Calu3 (cell line): Measurements from ENCODE around the gene MBTD1. TPM values are rescaled to one million over a fixed set of nuclear protein-coding genes. Genes with fewer than 3 reads are reported as not detected.

Experiments used
- BruUV-seq: library from RNA; stranded (reverse); fragments of 400-500 nt; replicated peaks from 2 replicates; lab custom pipeline; 2021; lab: Mats Ljungman, UMichigan
- CTCF ChIA-PET: fragments of 300-600 bp; sonication (Branson Sonifier 250); formaldehyde crosslinking; loops from one replicate; lab custom pipeline; 2022; ENCODE audit warnings: antibody characterized with exemption; lab: Charles Lee
- DNase-seq: peaks from one replicate; pipeline ENCODE4 v3.0.0; 2022
- H3K27ac Mint-ChIP-seq: one replicate; pipeline ENCODE4 v1.8.0; 2022; ENCODE audit warnings: mixed read lengths; ENCODE audit not compliant: unreplicated experiment
- H3K27me3 Mint-ChIP-seq: one replicate; pipeline ENCODE4 v1.8.0; 2022; ENCODE audit warnings: mixed read lengths; ENCODE audit not compliant: unreplicated experiment
- H3K36me3 Mint-ChIP-seq: one replicate; pipeline ENCODE4 v1.8.0; 2022; ENCODE audit warnings: mild to moderate bottlenecking, moderate library complexity, mixed read lengths; ENCODE audit not compliant: insufficient read depth, unreplicated experiment
- H3K4me1 Mint-ChIP-seq: one replicate; pipeline ENCODE4 v1.8.0; 2022; ENCODE audit warnings: mild to moderate bottlenecking, low read depth, mixed read lengths; ENCODE audit not compliant: unreplicated experiment
- H3K4me3 Mint-ChIP-seq: one replicate; pipeline ENCODE4 v1.8.0; 2022; ENCODE audit warnings: mild to moderate bottlenecking, low read depth, moderate library complexity, mixed read lengths; ENCODE audit not compliant: unreplicated experiment
- H3K9me3 Mint-ChIP-seq: one replicate; pipeline ENCODE4 v1.8.0; 2022; ENCODE audit warnings: low read depth, mixed read lengths; ENCODE audit not compliant: unreplicated experiment
- intact Hi-C: fragments of 100-400 bp; cut with micrococcal nuclease; formaldehyde crosslinking; loops from one replicate; pipeline ENCODE4 v1.10.0; 2022; ENCODE audit not compliant: unreplicated experiment
- total RNA-seq: library from RNA; stranded (reverse); gene quantifications from 2 replicates; pipeline ENCODE4 v1.2.3, GENCODE V29; 2022
- TF ChIP-seq, protein P1 (sequence below): fragments of 200-600 bp; IDR thresholded peaks from one replicate; pipeline ENCODE4 v1.8.0; 2022; ENCODE audit warnings: antibody characterized with exemption; ENCODE audit not compliant: unreplicated experiment

The MBTD1 gene
- total RNA-seq, 1 experiment from 2014 or later: 38.4 TPM

DNA sequence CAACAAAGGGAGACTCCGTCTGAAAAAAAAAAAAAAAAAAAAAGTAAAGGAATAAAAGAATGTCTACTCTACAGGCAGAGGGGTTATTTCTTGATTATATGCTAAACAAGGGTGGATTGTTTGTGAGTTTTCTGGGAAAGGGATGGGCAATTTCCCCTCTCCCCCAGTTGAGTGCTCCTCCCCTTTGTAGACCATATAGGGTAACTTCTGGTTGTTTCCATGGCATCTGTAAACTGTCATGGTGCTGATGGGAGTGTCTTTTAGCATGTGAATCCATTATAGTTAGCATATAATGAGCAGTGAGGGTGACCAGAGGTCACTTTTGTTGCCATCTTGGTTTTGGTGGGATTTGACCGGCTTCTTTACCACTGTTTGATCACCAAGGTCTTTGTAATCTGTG, 110.7 kb downstream of the MBTD1 start:
- H3K9me3 Mint-ChIP-seq: no peaks in the 10 kb centered on the region
- no peak overlapping the region for H3K27ac Mint-ChIP-seq
- no peaks in the 10 kb centered on the region for H3K36me3 Mint-ChIP-seq
- H3K4me3 Mint-ChIP-seq: no peak overlapping the region
- TF ChIP-seq, protein P1, sequence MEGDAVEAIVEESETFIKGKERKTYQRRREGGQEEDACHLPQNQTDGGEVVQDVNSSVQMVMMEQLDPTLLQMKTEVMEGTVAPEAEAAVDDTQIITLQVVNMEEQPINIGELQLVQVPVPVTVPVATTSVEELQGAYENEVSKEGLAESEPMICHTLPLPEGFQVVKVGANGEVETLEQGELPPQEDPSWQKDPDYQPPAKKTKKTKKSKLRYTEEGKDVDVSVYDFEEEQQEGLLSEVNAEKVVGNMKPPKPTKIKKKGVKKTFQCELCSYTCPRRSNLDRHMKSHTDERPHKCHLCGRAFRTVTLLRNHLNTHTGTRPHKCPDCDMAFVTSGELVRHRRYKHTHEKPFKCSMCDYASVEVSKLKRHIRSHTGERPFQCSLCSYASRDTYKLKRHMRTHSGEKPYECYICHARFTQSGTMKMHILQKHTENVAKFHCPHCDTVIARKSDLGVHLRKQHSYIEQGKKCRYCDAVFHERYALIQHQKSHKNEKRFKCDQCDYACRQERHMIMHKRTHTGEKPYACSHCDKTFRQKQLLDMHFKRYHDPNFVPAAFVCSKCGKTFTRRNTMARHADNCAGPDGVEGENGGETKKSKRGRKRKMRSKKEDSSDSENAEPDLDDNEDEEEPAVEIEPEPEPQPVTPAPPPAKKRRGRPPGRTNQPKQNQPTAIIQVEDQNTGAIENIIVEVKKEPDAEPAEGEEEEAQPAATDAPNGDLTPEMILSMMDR: no peak
- CTCF ChIA-PET: interaction anchor here (0.7 kb wide), 2 partner anchors 153 to 175 kb away, joined by 3 read pairs; no protein-coding TSS in a partner anchor
- BruUV-seq: no TSS peak
- H3K4me1 Mint-ChIP-seq: peaks cover 21% of the 10 kb centered on the region
- DNase-seq: no peak
- intact Hi-C loops: no loop called here
- no peaks in the 10 kb centered on the region for H3K27me3 Mint-ChIP-seq

DNA sequence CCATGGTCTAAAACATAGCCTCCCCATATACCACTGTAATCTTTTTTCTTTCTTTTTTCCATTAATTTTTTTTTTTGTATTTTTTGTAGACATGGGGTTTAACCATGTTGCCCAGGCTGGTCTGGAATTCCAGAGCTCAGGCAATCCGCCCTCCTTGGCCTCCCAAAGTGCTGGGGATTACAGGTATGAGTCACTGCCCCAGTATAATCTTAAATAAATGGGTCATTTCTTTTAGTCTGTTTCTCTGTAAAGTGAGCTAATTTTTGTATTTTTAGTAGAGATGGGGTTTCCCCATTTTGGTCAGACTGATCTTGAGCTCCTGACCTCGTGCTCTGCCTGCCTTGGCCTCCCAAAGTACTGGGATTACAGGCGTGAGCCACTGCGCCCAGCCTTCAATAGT, 112.2 kb downstream of the MBTD1 start:
- TF ChIP-seq, protein P1: no peak
- H3K4me1 Mint-ChIP-seq: peaks cover 24% of the 10 kb centered on the region
- H3K9me3 Mint-ChIP-seq: no peaks in the 10 kb centered on the region
- CTCF ChIA-PET: interaction anchor here (0.6 to 0.9 kb wide), 2 partner anchors 23 to 27 kb away, joined by 3 to 7 read pairs; partner anchors contain the start of gene SPAG9
- BruUV-seq: no TSS peak
- DNase-seq: no peak
- H3K27me3 Mint-ChIP-seq: no peaks in the 10 kb centered on the region
- H3K36me3 Mint-ChIP-seq: no peaks in the 10 kb centered on the region
- no peak overlapping the region for H3K27ac Mint-ChIP-seq
- intact Hi-C loops: no loop called here
- H3K4me3 Mint-ChIP-seq: no peak overlapping the region

DNA sequence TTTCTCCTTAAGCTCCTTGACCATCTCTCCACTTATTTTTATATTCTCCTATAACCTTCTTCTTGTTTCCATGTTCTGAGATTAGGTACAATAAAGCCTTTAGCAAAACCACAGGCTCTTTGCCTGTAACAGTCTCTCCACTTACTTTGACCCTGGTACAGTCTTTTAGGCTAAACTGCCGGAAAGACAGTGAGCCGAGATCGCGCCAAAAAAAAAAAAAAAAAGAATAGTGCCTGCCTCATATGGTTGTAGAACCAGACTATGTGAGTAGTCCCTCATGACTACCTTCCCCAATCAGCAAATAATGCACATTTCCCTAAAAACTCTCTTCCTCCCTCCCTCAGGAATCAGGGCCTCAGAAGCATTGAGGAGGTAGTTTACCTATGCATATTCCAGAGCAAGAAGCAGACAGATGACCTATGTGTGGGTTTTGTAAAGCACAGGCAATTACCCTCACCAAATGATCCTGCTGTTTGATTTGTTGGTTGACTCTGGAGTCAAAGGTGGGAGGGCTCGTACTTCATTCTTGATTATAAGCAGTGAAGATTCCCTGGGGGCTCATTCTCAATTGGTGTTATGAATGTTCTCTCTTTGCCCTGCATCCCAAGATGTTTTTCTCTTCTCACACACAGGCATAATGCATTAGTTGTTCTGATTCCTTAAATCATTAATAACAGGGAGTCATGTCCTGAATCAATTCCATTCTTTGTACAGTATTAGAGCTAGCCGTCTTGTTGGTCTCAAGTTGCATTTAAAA, 115.4 kb downstream of the MBTD1 start:
- H3K4me3 Mint-ChIP-seq: no peak overlapping the region
- BruUV-seq: no TSS peak
- no peak for DNase-seq
- H3K9me3 Mint-ChIP-seq: no peaks in the 10 kb centered on the region
- no peaks in the 10 kb centered on the region for H3K36me3 Mint-ChIP-seq
- H3K4me1 Mint-ChIP-seq: peaks cover 24% of the 10 kb centered on the region
- H3K27me3 Mint-ChIP-seq: no peaks in the 10 kb centered on the region
- CTCF ChIA-PET: interaction anchor here (0.6 to 0.7 kb wide), 4 partner anchors 11 to 191 kb away, joined by 3 to 6 read pairs (median 4); no protein-coding TSS in a partner anchor
- H3K27ac Mint-ChIP-seq: peak overlapping the region; percentile 5
- TF ChIP-seq, protein P1: no peak
- intact Hi-C loops: no loop called here

DNA sequence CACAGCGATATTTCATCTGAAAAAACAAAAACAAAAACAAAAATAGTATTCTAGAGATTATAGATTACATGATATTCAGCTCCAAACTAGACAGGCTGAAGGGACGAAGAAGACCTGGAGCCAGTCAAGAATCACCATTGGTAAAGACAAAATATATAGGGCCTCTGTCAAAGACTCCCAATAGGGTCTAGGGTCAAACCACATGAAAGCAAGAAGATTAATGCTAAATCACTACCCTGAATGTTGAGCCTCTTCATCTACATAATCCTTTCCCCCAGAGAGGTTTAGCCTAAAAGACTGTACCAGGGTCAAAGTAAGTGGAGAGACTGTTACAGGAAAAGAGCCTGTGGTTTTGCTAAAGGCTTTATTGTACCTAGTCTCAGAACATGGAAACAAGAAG, 117.3 kb downstream of the MBTD1 start:
- no peak overlapping the region for H3K27ac Mint-ChIP-seq
- CTCF ChIA-PET: no interaction called here
- H3K27me3 Mint-ChIP-seq: no peaks in the 10 kb centered on the region
- TF ChIP-seq, protein P1: no peak
- no peak overlapping the region for H3K4me3 Mint-ChIP-seq
- H3K4me1 Mint-ChIP-seq: peaks cover 20% of the 10 kb centered on the region
- no peaks in the 10 kb centered on the region for H3K36me3 Mint-ChIP-seq
- no peaks in the 10 kb centered on the region for H3K9me3 Mint-ChIP-seq
- intact Hi-C loops: no loop called here
- BruUV-seq: no TSS peak
- DNase-seq: no peak
